Panc1 (cell line): ENCODE results near the gene TRAPPC10. TPM values are rescaled to one million over a fixed set of nuclear protein-coding genes. Genes with fewer than 3 reads are reported as not detected.

Source experiments
- ATAC-seq: fragments of 200-7000 bp; cut with Tn5 transposase; 2 replicates; pipeline ENCODE4 v1.9.1; 2020; ENCODE audit warnings: mild to moderate bottlenecking, moderate library complexity
- BruUV-seq: library from RNA; stranded (reverse); fragments of 400-500 nt; replicated peaks from 2 replicates; lab custom pipeline; 2021; lab: Mats Ljungman, UMichigan
- CTCF ChIA-PET: fragments of 300-600 bp; sonication (Branson Sonifier 250); formaldehyde crosslinking; loops from one replicate; lab custom pipeline; 2022; ENCODE audit warnings: antibody characterized with exemption; lab: Charles Lee
- POLR2A ChIA-PET: fragments of 300-600 bp; sonication (Branson Sonifier 250); formaldehyde crosslinking; loops from one replicate; lab custom pipeline; 2022; ENCODE audit warnings: antibody characterized with exemption; lab: Charles Lee
- DNase-seq: peaks from one replicate; pipeline ENCODE4 v3.0.0-alpha.2; 2010; ENCODE audit warnings: low read depth, low spot score
- H3K27ac ChIP-seq: 2 replicates; pipeline ENCODE4 v1.5.1; 2011; ENCODE audit warnings: mild to moderate bottlenecking, low read length, inconsistent platforms
- H3K27me3 ChIP-seq: fragments of 200-500 bp; sonication (Bioruptor generic); 2 replicates; pipeline ENCODE4 v1.6.0; 2014; ENCODE audit warnings: low read length, inconsistent platforms; ENCODE audit not compliant: control insufficient read depth, insufficient read depth
- H3K36me3 ChIP-seq: fragments of 200-500 bp; sonication (Bioruptor generic); 2 replicates; pipeline ENCODE4 v1.5.1; 2014; ENCODE audit warnings: inconsistent platforms, mild to moderate bottlenecking, low read length, moderate library complexity; ENCODE audit not compliant: control insufficient read depth, insufficient read depth
- H3K4me1 ChIP-seq: 2 replicates; pipeline ENCODE4 v1.5.1; 2011; ENCODE audit warnings: inconsistent platforms, mild to moderate bottlenecking, low read length, moderate library complexity; ENCODE audit not compliant: control insufficient read depth, insufficient read depth
- H3K4me3 ChIP-seq, 2 experiments: 2 replicates each; pipeline ENCODE4 v1.5.1; 2011 to 2012; ENCODE audit warnings: low read depth in 2 of 2, low read length in 2 of 2, mild to moderate bottlenecking in 2 of 2, inconsistent platforms in 1 of 2, moderate library complexity in 1 of 2
- H3K9me3 ChIP-seq: fragments of 200-500 bp; sonication (Bioruptor generic); 2 replicates; pipeline ENCODE4 v1.5.1; 2014; ENCODE audit warnings: low read depth, mild to moderate bottlenecking, inconsistent platforms, low read length, moderate library complexity; ENCODE audit not compliant: control insufficient read depth, insufficient read depth
- CTCF ChIP-seq: fragments of 450-650 bp; IDR thresholded peaks from 2 replicates; pipeline ENCODE4 v1.5.1; 2017; ENCODE audit warnings: mild to moderate bottlenecking
- POLR2AphosphoS5 ChIP-seq: IDR thresholded peaks from 2 replicates; pipeline ENCODE4 v1.6.1; 2012; ENCODE audit warnings: mild to moderate bottlenecking, low read depth, low read length, moderate library complexity
- REST ChIP-seq, 2 experiments: IDR thresholded peaks; 2 replicates each; pipeline ENCODE4 v1.6.1; 2011 to 2012; ENCODE audit warnings: low read depth in 2 of 2, control low read depth in 1 of 2, low read length in 1 of 2, mild to moderate bottlenecking in 1 of 2, moderate library complexity in 1 of 2; ENCODE audit not compliant: insufficient read depth in 1 of 2
- SIN3A ChIP-seq: IDR thresholded peaks from 2 replicates; pipeline ENCODE4 v1.6.1; 2012; ENCODE audit warnings: low read depth, mild to moderate bottlenecking, low read length, moderate library complexity, borderline replicate concordance; ENCODE audit not compliant: insufficient read depth
- TCF7L2 ChIP-seq: IDR thresholded peaks from 2 replicates; pipeline ENCODE4 v1.6.1; 2011; ENCODE audit warnings: mild to moderate bottlenecking, low read depth, low read length, inconsistent platforms
- in situ Hi-C: cut with HindIII; loops from 2 replicates; pipeline ENCODE4 v1.10.0; 2016; ENCODE audit warnings: low sequenced_read_pairs, low pct_unique_long_range_greater_than_20kb
- intact Hi-C: fragments of 100-400 bp; cut with micrococcal nuclease; formaldehyde crosslinking; loops from one replicate; pipeline ENCODE4 v1.10.0; 2022; ENCODE audit not compliant: unreplicated experiment
- total RNA-seq: library from RNA; stranded (reverse); gene quantifications from one replicate; pipeline ENCODE4 v1.2.1, GENCODE V29; 2021; ENCODE audit not compliant: unreplicated experiment

Gene TRAPPC10
- total RNA-seq, 1 experiment from 2014 or later = 34.5 TPM

- no peaks in the 10 kb centered on the region; the same call in 1 of the 2 replicates for H3K36me3 ChIP-seq
- peaks cover 14% of the 10 kb centered on the region for H3K4me1 ChIP-seq
- H3K27ac ChIP-seq = peak overlapping the region; percentile 75
- H3K27me3 ChIP-seq = no peaks in the 10 kb centered on the region
- CTCF ChIA-PET = no interaction called here
- BruUV-seq = TSS peak; percentile 73
- POLR2A ChIA-PET = no interaction called here
- TF ChIP-seq SIN3A (no peak), CTCF (no peak), TCF7L2 (no peak), REST (IDR thresholded peaks at IDR 0.05; ENCODE audit: insufficient read depth in 1 of 2, low read depth in 2 of 2, low read length in 1 of 2) (no peak), POLR2AphosphoS5 (no peak)
- H3K9me3 ChIP-seq = no peaks in the 10 kb centered on the region
- H3K4me3 ChIP-seq = peak overlapping the region; percentile 72 to 75
- DNase-seq (no peak), ATAC-seq (no peak)
- in situ Hi-C loops (no loop called here), intact Hi-C loops (no loop called here)
Observed at GRCh38 chr21:44013380-44014088, 1.4 kb downstream of the TRAPPC10 start.

- Histone ChIP-seq H3K4me1 (peaks cover 14% of the 10 kb centered on the region), H3K27me3 (no peaks in the 10 kb centered on the region), H3K36me3 (no peaks in the 10 kb centered on the region; the same call in 1 of the 2 replicates), H3K27ac (no peak overlapping the region), H3K4me3 (no peak overlapping the region), H3K9me3 (no peaks in the 10 kb centered on the region)
- no peak for TF ChIP-seq POLR2AphosphoS5
- TF ChIP-seq CTCF = no peak
- no peak for TF ChIP-seq REST (IDR thresholded peaks at IDR 0.05; ENCODE audit: insufficient read depth in 1 of 2, low read depth in 2 of 2, low read length in 1 of 2)
- TF ChIP-seq SIN3A = no peak
- no peak for TF ChIP-seq TCF7L2
- DNase-seq (no peak), ATAC-seq (no peak)
- BruUV-seq = TSS peak; percentile 17
- intact Hi-C loops = no loop called here
- in situ Hi-C loops = no loop called here
- POLR2A ChIA-PET = no interaction called here
- CTCF ChIA-PET = no interaction called here
Observed at GRCh38 chr21:44017601-44018000, 5.5 kb downstream of the TRAPPC10 start.
